HG03097 (cell line): ENCODE results near the gene TATDN3.
"Not testable (repeated sequence)": the region's sequence is repeated elsewhere in the genome, so short reads cannot be mapped to it uniquely, and the experiment has no call there.

ENCODE experiments used
- ATAC-seq: cut with Tn5 transposase; IDR thresholded peaks from one replicate; pipeline ENCODE4 v1.9.1; 2021; ENCODE audit not compliant: unreplicated experiment, low FRiP score

TATDN3 gene

GRCh38 chr1:212825798-212826452, 34.2 kb downstream of the TATDN3 start:
- no peak for ATAC-seq

GRCh38 chr1:212827171-212827776, 35.6 kb downstream of the TATDN3 start:
- no peak for ATAC-seq

GRCh38 chr1:212827831-212828278, 36.2 kb downstream of the TATDN3 start:
- no peak for ATAC-seq

GRCh38 chr1:212828395-212828794, 36.7 kb downstream of the TATDN3 start:
- no peak for ATAC-seq

GRCh38 chr1:212833211-212834207, 41.8 kb downstream of the TATDN3 start:
- peak; percentile 72 for ATAC-seq

- ATAC-seq = no peak
Observed at GRCh38 chr1:212838145-212838544, 46.5 kb downstream of the TATDN3 start.

GRCh38 chr1:212844521-212844920, 52.8 kb downstream of the TATDN3 start:
- not testable (repeated sequence) for ATAC-seq

GRCh38 chr1:212847549-212847948, 55.9 kb downstream of the TATDN3 start, which contains the start of gene SPATA45:
Gene SPATA45, minus strand, starts transcription at chr1:212847649. Its CDS starts 11,500 bp downstream, at chr1:212836149.
- ATAC-seq = no peak

GRCh38 chr1:212852105-212852688, 60.5 kb downstream of the TATDN3 start:
- no peak for ATAC-seq

GRCh38 chr1:212853658-212854057, 62.0 kb downstream of the TATDN3 start:
- ATAC-seq = no peak

- ATAC-seq = no peak
Observed at GRCh38 chr1:212856755-212857154, 65.1 kb downstream of the TATDN3 start.

GRCh38 chr1:212857992-212858460, 66.3 kb downstream of the TATDN3 start, which contains the start of gene FLVCR1:
Gene FLVCR1, plus strand, starts transcription at chr1:212858275. Its CDS starts 178 bp downstream, at chr1:212858453.
- peak; percentile 94 for ATAC-seq

GRCh38 chr1:212858461-212859265, 67.0 kb downstream of the TATDN3 start:
- ATAC-seq = peak; percentile 12

GRCh38 chr1:212860713-212861581, 69.3 kb downstream of the TATDN3 start:
- no peak for ATAC-seq

GRCh38 chr1:212862111-212862690, 70.5 kb downstream of the TATDN3 start:
- no peak for ATAC-seq

GRCh38 chr1:212863345-212863744, 71.7 kb downstream of the TATDN3 start:
- ATAC-seq = not testable (repeated sequence)

- ATAC-seq = no peak
Observed at GRCh38 chr1:212864201-212864600, 72.5 kb downstream of the TATDN3 start.
